DMS79 treated with DMSO at 0.1 percent for 48 hours (cell line): Measurements from ENCODE around the gene SOWAHB.

Experiments used
- DNase-seq: peaks from one replicate; lab custom pipeline; 2025; lab: John Stamatoyannopoulos, UW

The SOWAHB gene

DNA sequence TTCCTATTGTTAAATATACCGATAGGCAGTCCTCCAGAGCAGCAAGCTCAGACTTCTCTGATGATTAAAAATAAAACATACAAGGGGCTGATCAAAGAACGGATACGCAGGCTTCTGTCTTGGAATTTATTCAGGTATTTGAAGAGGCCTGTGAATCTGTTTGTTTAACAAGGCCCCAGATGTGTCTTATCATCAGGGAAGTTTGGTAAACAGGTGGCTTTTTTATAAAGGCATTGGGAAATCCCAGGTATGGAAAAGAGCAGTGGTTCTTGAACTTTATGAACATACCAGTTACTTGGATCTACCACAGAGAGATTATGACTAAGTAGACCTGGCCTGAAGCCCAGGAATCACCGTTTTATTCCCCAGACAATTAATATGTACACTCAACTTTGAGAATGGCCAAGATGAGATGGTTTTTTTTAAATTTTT is 47.9 kb downstream of the SOWAHB start:
- peak; percentile 47 for DNase-seq
